ENCODE measurements around the gene MAPK11.

Gene MAPK11

GRCh38 chr22:50300620-50301257 lies 30.6 kb upstream of the MAPK11 start:
- TF ChIP-seq CTCF (IDR thresholded peaks at IDR 0.05; ENCODE audit: insufficient read depth, low read depth, low read length, missing control alignments): no peak
- no peak overlapping the region for H3K4me3 ChIP-seq (ENCODE audit: low read depth, low read length)

DNA sequence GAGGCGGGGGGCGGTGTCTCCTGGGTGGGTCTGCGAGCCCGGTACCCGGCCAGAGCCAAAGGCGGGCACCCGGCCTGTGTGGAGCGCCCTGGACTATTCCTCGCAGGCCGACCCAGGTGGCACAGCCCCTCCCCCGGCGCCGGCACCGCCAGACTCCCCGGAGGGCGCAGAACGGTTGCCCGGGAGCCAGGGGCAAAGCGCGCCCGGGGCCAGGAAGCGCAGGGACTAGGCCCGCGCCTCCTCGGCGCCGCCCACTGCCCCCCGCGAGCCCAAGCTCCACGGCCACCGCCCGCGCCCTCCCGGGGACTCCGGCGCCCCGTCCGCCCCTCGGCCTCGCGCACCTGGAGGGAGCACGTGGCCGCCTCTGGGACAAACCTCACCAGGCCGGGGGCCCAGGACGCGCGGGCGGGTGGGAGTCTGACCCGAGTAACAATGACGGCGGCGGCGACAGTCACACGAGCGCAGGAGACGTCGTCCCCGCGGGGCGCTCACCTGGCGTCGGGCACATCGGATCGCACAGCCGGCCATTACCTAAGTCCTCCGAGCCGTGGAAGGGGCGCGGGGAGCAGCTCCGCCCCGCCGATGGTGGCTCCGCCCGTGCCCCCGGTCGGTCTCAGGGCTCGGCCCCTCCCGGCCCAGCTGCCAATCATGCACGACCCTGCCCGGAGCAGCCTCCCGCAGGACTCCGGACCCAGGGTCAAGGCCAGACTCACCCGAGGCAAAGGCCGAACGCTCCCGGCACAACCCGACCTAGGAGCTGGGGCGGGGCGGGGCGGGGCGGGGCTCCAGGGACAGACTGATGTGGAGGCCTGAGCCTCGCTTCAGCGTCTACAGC lies 29.8 kb upstream of the MAPK11 start:
- TF ChIP-seq CTCF (IDR thresholded peaks at IDR 0.05; ENCODE audit: insufficient read depth, low read depth, low read length, missing control alignments): no peak
- no peak for DNase-seq (ENCODE audit: low read depth)
- no peak overlapping the region for H3K4me3 ChIP-seq (ENCODE audit: low read depth, low read length)

More at GRCh38 chr22:50300620-50301257, 30.6 kb upstream of the MAPK11 start:
- DNase-seq (ENCODE audit: low read depth): no peak

DNA sequence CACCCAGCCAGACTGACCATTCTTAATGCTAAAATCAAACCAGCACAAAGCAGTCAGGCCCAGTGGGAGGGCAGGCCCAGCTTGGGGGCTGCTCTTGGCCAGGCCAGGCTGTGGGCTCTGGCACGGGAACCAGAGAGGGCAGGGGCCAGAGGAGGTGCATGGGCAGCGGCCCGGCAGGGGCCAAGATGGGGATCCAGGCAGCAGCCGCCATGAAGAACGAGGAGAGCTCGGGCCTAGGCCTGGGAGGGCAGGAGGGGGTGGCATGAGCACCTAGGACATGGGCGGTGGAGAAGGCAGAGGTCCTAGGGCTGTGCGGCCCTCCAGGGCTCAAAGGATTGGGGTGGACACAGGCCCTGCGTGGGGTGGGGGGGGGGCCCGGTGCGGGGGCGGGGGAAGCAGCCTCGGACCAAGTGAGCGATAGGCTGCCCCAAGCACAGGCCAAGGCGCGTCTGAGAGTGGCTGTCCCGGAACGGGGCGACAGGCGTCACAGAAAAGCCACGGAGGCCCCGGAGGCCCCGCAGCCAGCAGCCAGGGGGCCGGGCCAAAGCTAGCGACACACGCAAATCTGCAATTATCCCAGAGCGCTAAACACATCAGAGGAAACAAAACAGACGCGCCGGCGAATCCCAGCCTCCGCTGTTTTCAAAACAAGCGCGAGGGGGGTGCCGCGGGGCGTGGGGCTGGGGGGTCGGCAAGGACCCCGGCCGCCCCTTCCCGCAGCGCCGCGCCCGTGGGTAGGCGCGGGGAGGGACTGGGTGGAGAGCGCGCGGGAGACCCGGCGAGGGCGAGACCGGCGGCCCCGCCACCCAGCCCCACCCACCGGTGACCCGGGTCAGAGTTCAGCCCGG lies 29.0 kb upstream of the MAPK11 start:
- no peak for TF ChIP-seq CTCF (IDR thresholded peaks at IDR 0.05; ENCODE audit: insufficient read depth, low read depth, low read length, missing control alignments)
- no peak for DNase-seq (ENCODE audit: low read depth)
- no peak overlapping the region for H3K4me3 ChIP-seq (ENCODE audit: low read depth, low read length)

DNA sequence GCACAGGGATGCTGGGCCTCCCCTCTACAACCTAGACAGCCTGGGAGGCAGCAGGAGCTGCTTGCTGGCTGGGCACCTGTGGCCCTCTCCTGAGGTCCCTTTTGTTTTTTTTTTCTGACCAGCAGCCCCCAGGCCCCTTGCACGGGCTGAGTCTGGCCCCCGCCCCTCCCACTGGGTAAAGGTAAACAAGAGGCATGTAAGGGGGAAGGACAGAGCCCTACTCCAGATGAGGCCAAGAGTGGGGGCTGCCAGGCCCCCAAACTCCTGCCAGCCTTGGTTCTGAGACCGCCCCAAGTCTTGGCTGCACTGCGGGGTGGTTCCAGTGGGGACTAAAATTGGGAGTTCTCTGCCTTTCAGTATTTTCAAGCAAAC lies 28.1 kb upstream of the MAPK11 start:
- no peak for DNase-seq (ENCODE audit: low read depth)
- H3K4me3 ChIP-seq (ENCODE audit: low read depth, low read length): no peak overlapping the region
- TF ChIP-seq CTCF (IDR thresholded peaks at IDR 0.05; ENCODE audit: insufficient read depth, low read depth, low read length, missing control alignments): no peak

DNA sequence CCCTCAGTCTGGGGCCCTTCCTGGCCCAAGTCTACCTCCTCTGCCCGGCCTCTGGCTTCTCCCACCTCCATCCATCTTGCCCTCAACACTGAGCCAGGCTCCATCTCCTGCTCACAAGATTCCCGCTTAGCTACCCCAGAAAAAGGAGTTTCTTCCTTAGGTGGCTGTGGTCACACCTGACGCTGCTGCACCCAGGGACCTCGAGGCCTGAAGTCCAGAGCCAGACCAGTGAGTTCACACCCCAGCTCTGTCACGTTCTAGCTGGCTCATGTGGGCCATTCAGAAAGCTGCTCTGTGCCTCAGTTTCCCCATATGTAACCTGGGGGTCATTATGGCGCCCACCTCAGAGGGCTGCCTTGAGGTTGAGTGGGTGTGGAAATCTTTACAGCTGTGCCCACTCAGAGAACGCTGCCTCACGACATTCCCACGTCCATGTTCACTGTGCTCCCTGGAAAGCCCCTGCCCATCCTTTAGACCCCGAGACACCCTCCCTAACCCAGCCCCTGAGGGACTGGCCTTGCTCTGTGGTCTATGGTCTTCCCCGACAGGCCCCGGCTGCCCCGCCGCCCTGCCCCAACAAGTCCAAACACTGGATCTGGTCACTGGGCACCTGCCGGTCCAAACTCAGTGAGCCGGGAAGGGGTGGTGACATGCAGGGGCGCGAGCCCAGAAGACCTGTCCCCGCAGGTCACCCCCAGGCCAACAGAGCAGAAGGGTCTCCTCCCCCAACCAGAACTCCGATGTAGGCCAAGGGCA lies 27.5 kb upstream of the MAPK11 start:
- no peak for DNase-seq (ENCODE audit: low read depth)
- H3K4me3 ChIP-seq (ENCODE audit: low read depth, low read length): no peak overlapping the region
- TF ChIP-seq CTCF (IDR thresholded peaks at IDR 0.05; ENCODE audit: insufficient read depth, low read depth, low read length, missing control alignments): no peak
